ENCODE data around the gene DIPK1A.

- TF ChIP-seq, protein P1, sequence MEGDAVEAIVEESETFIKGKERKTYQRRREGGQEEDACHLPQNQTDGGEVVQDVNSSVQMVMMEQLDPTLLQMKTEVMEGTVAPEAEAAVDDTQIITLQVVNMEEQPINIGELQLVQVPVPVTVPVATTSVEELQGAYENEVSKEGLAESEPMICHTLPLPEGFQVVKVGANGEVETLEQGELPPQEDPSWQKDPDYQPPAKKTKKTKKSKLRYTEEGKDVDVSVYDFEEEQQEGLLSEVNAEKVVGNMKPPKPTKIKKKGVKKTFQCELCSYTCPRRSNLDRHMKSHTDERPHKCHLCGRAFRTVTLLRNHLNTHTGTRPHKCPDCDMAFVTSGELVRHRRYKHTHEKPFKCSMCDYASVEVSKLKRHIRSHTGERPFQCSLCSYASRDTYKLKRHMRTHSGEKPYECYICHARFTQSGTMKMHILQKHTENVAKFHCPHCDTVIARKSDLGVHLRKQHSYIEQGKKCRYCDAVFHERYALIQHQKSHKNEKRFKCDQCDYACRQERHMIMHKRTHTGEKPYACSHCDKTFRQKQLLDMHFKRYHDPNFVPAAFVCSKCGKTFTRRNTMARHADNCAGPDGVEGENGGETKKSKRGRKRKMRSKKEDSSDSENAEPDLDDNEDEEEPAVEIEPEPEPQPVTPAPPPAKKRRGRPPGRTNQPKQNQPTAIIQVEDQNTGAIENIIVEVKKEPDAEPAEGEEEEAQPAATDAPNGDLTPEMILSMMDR (IDR thresholded peaks at IDR 0.05; ENCODE audit: insufficient read depth, low read depth, low read length): no peak
- TF ChIP-seq EZH2 (IDR thresholded peaks at IDR 0.05; ENCODE audit: insufficient read depth, low read length): no peak
Observed at GRCh38 chr1:92845908-92846307, 115.4 kb downstream of the DIPK1A start.
